Measurements from ENCODE around the gene WDPCP.

WDPCP gene

GRCh38 chr2:63118821-63119220, 469.5 kb downstream of the WDPCP start:
- TF ChIP-seq CTCF (IDR thresholded peaks at IDR 0.05; ENCODE audit: insufficient read depth, missing control alignments): no peak
- FAIRE-seq: no peak
- no peak for DNase-seq (ENCODE audit: insufficient read length, low spot score)

GRCh38 chr2:63104482-63104881, 483.8 kb downstream of the WDPCP start:
- TF ChIP-seq CTCF (IDR thresholded peaks at IDR 0.05; ENCODE audit: insufficient read depth, missing control alignments): no peak
- no peak for FAIRE-seq
- no peak for DNase-seq (ENCODE audit: insufficient read length, low spot score)

- no peak for TF ChIP-seq CTCF (IDR thresholded peaks at IDR 0.05; ENCODE audit: insufficient read depth, missing control alignments)
- FAIRE-seq (no peak), DNase-seq (ENCODE audit: insufficient read length, low spot score) (no peak)
Measured at GRCh38 chr2:63101954-63102353, 486.3 kb downstream of the WDPCP start.

GRCh38 chr2:63099032-63099431, 489.2 kb downstream of the WDPCP start:
- no peak for FAIRE-seq
- TF ChIP-seq CTCF (IDR thresholded peaks at IDR 0.05; ENCODE audit: insufficient read depth, missing control alignments): no peak
- no peak for DNase-seq (ENCODE audit: insufficient read length, low spot score)

- TF ChIP-seq CTCF (IDR thresholded peaks at IDR 0.05; ENCODE audit: insufficient read depth, missing control alignments): no peak
- FAIRE-seq (no peak), DNase-seq (ENCODE audit: insufficient read length, low spot score) (no peak)
Measured at GRCh38 chr2:63096491-63096890, 491.8 kb downstream of the WDPCP start.

- no peak for TF ChIP-seq CTCF (IDR thresholded peaks at IDR 0.05; ENCODE audit: insufficient read depth, missing control alignments)
- DNase-seq (ENCODE audit: insufficient read length, low spot score) (no peak), FAIRE-seq (no peak)
Measured at GRCh38 chr2:63093502-63093901, 494.8 kb downstream of the WDPCP start.

GRCh38 chr2:63092857-63093256, 495.4 kb downstream of the WDPCP start:
- FAIRE-seq (no peak), DNase-seq (ENCODE audit: insufficient read length, low spot score) (no peak)
- TF ChIP-seq CTCF (IDR thresholded peaks at IDR 0.05; ENCODE audit: insufficient read depth, missing control alignments): no peak

All from D721Med (cell line).